Thymus (tissue), 14 donors: Measurements from ENCODE around the gene GPR152. TPM values are rescaled to one million over a fixed set of nuclear protein-coding genes. Genes with fewer than 3 reads are reported as not detected.

ENCODE experiments used
- DNase-seq, 9 donors: peaks; one replicate each; pipeline ENCODE4 v3.0.0-alpha.2; 2013; ENCODE audit warnings: low spot score in 9 of 9, low read depth in 6 of 9, missing footprints in 1 of 9
- H3K27ac ChIP-seq, 2 donors: one replicate each; pipeline ENCODE4 v1.5.1; 2013; ENCODE audit warnings: control low read depth in 1 of 2, low read depth in 1 of 2, low read length in 1 of 2, mild to moderate bottlenecking in 1 of 2, moderate library complexity in 1 of 2
- H3K27me3 ChIP-seq, 2 donors: one replicate each; pipeline ENCODE4 v1.5.1; 2013; ENCODE audit warnings: low read length in 1 of 2; ENCODE audit not compliant: control insufficient read depth in 2 of 2, insufficient read depth in 1 of 2
- H3K36me3 ChIP-seq, 2 donors: one replicate each; pipeline ENCODE4 v1.5.1; 2013; ENCODE audit warnings: low read length in 1 of 2, mild to moderate bottlenecking in 1 of 2, moderate library complexity in 1 of 2; ENCODE audit not compliant: control insufficient read depth in 2 of 2, insufficient read depth in 2 of 2
- H3K4me1 ChIP-seq, 2 donors: one replicate each; pipeline ENCODE4 v1.5.1; 2013; ENCODE audit warnings: low read length in 2 of 2; ENCODE audit not compliant: control insufficient read depth in 2 of 2, insufficient read depth in 2 of 2
- H3K4me3 ChIP-seq, 2 donors: one replicate each; pipeline ENCODE4 v1.5.1; 2013; ENCODE audit warnings: low read length in 2 of 2, control low read depth in 1 of 2, mild to moderate bottlenecking in 1 of 2
- H3K9me3 ChIP-seq, 2 donors: one replicate each; pipeline ENCODE4 v1.5.1; 2013; ENCODE audit warnings: low read length in 1 of 2, mild to moderate bottlenecking in 1 of 2; ENCODE audit not compliant: control insufficient read depth in 2 of 2, insufficient read depth in 1 of 2
- WGBS: extraction: QIAGEN DNeasy Blood & Tissue Kit; methylation state at CpG from one replicate; pipeline ENCODE4 v1.1.7; 2013; 5-methylcytosine and 5-hydroxymethylcytosine counted together
- long read RNA-seq, 10 donors: transcript quantifications; one replicate each; lab custom pipeline, GENCODE V29; 2026
- polyA plus RNA-seq: library from polyadenylated mRNA; stranded (reverse); fragments of 200-250 nt; gene quantifications from one replicate; pipeline ENCODE4 v1.2.3, GENCODE V29; 2013
- total RNA-seq: library from RNA; stranded (reverse); fragments of 120-200 nt; gene quantifications from one replicate; pipeline ENCODE4 v1.2.4, GENCODE V29; 2013
- donor health status: healthy.

GPR152 gene, protein sequence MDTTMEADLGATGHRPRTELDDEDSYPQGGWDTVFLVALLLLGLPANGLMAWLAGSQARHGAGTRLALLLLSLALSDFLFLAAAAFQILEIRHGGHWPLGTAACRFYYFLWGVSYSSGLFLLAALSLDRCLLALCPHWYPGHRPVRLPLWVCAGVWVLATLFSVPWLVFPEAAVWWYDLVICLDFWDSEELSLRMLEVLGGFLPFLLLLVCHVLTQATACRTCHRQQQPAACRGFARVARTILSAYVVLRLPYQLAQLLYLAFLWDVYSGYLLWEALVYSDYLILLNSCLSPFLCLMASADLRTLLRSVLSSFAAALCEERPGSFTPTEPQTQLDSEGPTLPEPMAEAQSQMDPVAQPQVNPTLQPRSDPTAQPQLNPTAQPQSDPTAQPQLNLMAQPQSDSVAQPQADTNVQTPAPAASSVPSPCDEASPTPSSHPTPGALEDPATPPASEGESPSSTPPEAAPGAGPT
- total RNA-seq (not detected), polyA plus RNA-seq (not detected)
- long read RNA-seq, donor 1, result 0 reads
- long read RNA-seq, donor 2, result 0 reads
- long read RNA-seq, donor 3, result 0 reads
- long read RNA-seq, donor 4, result 0 reads
- long read RNA-seq, donor 5, result 0 reads
- long read RNA-seq, donor 6, result 0 reads
- long read RNA-seq, donor 7, result 0 reads
- long read RNA-seq, donor 8, result 0 reads
- long read RNA-seq, donor 9, result 0 reads
- long read RNA-seq, donor 10, result 0 reads

DNA sequence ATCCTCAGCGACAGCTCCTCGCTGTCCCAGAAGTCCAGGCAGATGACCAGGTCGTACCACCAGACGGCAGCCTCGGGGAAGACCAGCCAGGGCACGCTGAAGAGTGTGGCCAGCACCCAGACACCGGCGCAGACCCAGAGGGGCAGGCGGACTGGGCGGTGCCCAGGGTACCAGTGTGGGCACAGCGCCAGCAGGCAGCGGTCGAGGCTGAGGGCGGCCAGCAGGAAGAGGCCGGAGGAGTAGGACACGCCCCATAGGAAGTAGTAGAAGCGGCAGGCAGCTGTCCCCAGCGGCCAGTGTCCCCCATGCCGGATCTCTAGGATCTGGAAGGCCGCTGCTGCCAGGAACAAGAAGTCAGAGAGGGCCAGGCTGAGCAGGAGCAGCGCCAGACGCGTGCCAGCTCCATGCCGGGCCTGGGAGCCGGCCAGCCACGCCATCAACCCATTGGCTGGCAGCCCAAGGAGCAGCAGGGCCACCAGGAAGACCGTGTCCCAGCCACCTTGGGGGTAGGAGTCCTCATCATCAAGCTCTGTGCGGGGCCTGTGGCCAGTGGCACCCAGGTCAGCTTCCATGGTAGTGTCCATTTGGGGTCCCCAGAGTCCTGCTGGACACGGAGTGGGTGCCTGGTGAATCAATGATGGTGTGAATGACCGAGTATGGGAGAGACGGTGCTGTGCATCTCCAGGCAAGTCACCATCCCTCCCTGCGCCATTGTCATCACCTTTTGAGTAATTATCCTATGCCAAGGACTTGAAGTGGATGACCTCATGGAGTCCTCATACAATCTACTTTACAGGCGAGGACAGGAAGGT is at the start of gene GPR152:
Gene GPR152 (minus strand): TSS at position 589 of the 812 bp plus-strand sequence. CDS start 5 bp downstream, at position 584.
- whole genome bisulfite sequencing, result 96% methylated on average over 33 of the region's 33 CpGs
- peaks cover 0 to 4% of the 10 kb centered on the region in 2 donors for H3K9me3 ChIP-seq
- H3K4me1 ChIP-seq, result peaks cover 0 to 27% of the 10 kb centered on the region in 2 donors
- H3K4me3 ChIP-seq, result no peak within 1 kb of the TSS
- H3K27ac ChIP-seq, result no peak within 1 kb of the TSS
- no peaks in the 10 kb centered on the region for H3K36me3 ChIP-seq
- H3K27me3 ChIP-seq, result no peaks in the 10 kb centered on the region
- DNase-seq, result no peak

DNA sequence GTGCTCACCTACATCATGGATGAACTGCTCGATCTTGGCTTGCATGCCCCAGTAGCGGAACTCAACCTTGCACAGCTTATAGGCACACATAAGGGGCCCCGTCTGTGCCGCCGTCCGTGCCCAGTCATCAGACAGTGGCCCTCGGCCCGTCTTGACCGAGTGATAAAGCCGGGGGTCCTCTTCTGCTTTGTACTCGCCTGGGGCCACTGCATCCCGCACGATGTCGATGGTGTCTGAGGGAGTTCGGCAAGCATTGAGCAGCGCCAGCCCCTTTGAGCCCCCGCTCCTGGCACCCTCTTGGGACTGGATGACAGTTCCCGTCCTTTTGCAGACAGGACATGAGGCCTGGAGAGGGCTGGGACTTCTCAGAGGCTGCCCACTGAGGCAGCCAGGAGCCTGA is 49.3 kb upstream of the GPR152 start:
- Histone ChIP-seq H3K4me3 (no peak overlapping the region), H3K27ac (no peak overlapping the region), H3K4me1 (peaks cover 26 to 29% of the 10 kb centered on the region in 2 donors), H3K27me3 (peaks cover 0 to 15% of the 10 kb centered on the region in 2 donors), H3K9me3 (no peaks in the 10 kb centered on the region), H3K36me3 (peaks cover 41 to 57% of the 10 kb centered on the region in 2 donors)
- WGBS, result 99% methylated on average over 18 of the region's 18 CpGs
- no peak for DNase-seq

DNA sequence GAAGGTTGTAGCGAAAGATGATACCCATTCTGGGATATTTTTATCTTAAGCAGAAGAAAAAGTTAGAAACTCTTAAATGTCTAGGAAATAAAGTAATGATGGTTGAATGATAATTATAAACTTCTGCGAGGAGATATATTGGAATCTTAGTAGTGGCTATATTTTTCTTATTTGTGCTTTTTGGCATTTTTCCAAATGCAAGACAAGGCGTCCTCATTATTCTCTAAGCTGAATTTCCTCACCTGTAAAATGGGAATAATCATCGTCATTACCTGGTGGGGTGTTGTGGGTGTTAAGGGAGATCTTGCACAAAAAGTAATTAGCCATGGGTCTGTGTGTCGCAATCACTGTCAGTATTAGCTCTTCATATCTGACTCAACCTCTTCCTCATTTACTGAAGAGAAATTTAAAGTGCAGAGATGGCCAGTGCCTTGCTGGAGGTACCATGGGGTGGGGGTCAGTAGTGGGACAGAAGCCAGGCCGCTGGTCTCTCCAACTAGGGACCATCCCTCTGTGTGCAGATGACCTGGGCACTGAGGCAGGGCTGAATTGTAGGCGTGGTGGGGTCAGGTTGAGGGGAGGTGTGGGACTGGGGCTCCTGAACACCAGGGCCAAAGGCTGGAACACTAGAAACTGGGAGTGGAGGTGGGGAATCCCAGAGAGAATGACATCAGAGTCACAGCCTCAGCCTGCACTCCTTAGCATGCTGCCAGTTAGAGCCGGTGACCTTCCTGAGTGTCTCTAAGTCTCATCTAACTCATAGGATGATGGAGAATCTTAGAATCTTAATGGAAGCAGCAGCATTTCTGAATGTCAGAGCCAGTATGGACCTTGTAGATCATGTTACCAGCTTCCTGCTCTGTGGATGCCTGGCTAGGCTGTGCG is 48.5 kb upstream of the GPR152 start:
- Histone ChIP-seq H3K4me3 (no peak overlapping the region), H3K27ac (no peak overlapping the region), H3K9me3 (no peaks in the 10 kb centered on the region), H3K27me3 (peaks cover 0 to 15% of the 10 kb centered on the region in 2 donors), H3K36me3 (peaks cover 36 to 60% of the 10 kb centered on the region in 2 donors), H3K4me1 (peaks cover 20 to 21% of the 10 kb centered on the region in 2 donors)
- 97% methylated on average over 9 of the region's 9 CpGs for WGBS
- DNase-seq, result no peak

DNA sequence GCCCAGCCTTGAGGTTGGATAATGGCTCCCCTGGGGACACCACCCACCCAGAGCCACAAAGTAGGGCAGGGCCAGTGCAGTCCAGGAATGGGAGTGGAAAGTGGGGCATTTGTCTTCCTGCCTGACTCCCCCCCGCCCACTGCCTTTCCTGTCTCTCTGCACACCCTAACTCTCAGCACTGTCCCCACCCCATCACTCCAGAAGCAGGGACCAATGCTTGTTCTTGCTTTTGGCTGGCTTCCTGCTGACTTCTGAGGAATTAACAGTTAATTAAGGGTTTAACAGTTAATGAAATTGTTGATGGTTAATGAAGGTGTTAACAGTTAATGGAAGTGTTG is 47.9 kb upstream of the GPR152 start:
- no peak overlapping the region for H3K4me3 ChIP-seq
- H3K36me3 ChIP-seq, result peaks cover 41 to 67% of the 10 kb centered on the region in 2 donors
- H3K9me3 ChIP-seq, result no peaks in the 10 kb centered on the region
- H3K4me1 ChIP-seq, result peaks cover 14 to 15% of the 10 kb centered on the region in 2 donors
- WGBS, result 92% methylated on average over 1 of the region's 1 CpG
- DNase-seq, result no peak
- peaks cover 0 to 15% of the 10 kb centered on the region in 2 donors for H3K27me3 ChIP-seq
- H3K27ac ChIP-seq, result peak overlapping the region in 1 of 2 donors; percentile 26

DNA sequence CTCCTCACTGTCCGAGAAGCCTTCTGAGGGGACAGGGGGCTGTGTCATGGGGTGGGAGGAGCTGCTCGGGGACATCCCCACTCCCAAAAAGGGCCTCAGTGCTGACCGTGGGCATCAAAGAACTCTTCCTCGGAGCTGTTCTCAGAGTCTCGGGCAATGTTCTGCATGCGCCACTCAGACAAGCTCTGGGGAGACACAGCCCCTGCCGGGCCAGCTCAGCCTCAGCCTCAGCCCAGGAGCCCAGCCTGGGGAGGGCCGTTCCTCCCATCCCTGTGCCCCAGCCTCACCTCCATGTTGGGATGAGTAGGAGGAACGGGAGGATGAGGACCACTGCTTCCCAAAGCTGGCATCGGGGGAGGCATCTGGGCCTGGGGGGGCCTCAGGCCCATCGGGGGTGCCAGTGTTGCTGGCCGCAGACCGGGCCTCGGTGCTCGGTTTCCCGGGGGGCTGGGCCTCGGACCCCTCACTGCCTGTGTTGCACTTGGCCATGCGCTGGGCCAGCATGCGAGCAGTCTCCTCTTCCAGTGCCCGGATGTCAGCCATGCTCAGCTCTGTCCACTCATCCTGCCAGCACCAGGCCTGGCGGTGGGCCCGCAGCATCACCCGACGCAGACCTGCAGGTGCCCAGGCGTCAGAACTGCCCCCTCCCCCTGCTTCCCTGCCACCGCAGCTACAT is 47.4 kb upstream of the GPR152 start:
- 98% methylated on average over 26 of the region's 26 CpGs for WGBS
- Histone ChIP-seq H3K27me3 (peaks cover 0 to 15% of the 10 kb centered on the region in 2 donors), H3K4me1 (peaks cover 12 to 13% of the 10 kb centered on the region in 2 donors), H3K9me3 (no peaks in the 10 kb centered on the region), H3K27ac (peak overlapping the region in 1 of 2 donors; percentile 26), H3K36me3 (peaks cover 45 to 72% of the 10 kb centered on the region in 2 donors), H3K4me3 (no peak overlapping the region)
- DNase-seq, result no peak

DNA sequence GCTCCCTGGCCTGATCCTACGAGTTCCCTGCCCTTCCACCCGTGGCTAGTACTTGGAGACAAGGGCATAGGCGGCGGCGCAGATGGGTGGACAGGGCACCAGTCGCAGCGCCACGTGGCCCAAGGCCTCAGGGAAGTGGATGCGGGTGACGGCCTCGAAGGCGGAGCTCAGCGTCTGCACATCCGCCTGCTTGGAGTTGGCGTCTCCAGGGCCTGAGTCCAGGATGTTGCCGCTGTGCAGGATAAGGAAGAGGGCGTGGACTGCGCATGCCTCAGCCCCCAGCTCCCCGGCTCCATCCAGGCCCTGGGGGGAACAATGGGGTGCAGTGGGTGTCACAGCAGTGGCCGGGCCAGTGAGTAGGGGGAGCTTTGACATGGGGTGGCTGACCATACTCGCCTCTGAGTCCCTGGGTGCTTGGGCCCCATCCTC is 46.0 kb upstream of the GPR152 start:
- no peak for DNase-seq
- H3K27me3 ChIP-seq, result peaks cover 0 to 5% of the 10 kb centered on the region in 2 donors
- peaks cover 4 to 6% of the 10 kb centered on the region in 2 donors for H3K4me1 ChIP-seq
- H3K27ac ChIP-seq, result no peak overlapping the region
- peaks cover 53 to 85% of the 10 kb centered on the region in 2 donors for H3K36me3 ChIP-seq
- H3K4me3 ChIP-seq, result no peak overlapping the region
- 98% methylated on average over 21 of the region's 21 CpGs for WGBS
- no peaks in the 10 kb centered on the region for H3K9me3 ChIP-seq

DNA sequence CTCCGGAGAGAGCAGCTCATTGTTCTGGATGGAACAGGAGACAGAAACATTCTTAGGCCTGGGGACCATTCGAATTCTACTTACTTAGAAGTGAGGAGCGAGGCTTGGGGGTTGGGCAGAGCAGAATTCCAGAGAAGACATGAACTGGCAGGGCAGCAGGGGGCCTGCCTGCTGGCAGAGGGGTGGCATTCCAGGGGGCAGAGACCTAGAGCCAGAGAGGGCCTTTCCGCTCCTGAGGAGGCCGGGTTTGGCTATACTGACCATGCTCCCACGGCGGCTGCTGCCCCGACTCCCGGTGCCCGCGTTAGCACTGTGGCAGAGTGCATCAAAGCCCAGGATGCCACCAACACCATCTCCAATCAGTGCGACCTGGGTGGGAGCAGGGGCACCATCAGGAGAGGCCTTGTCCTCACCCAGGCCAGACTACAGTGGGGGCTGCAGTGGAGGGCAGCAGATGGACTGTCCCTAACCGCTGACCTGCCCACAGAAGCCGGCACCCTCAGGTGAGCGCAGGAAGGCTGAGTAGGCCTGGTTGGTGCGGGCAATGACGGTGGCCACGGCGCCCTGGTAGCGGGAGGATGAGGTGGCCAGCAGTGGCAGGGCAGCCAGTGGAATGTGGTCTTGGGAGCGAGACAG is 45.2 kb upstream of the GPR152 start:
- Histone ChIP-seq H3K4me1 (no peaks in the 10 kb centered on the region), H3K9me3 (no peaks in the 10 kb centered on the region), H3K36me3 (peaks cover 60 to 92% of the 10 kb centered on the region in 2 donors), H3K4me3 (no peak overlapping the region), H3K27ac (no peak overlapping the region), H3K27me3 (no peaks in the 10 kb centered on the region)
- DNase-seq, result no peak
- 97% methylated on average over 21 of the region's 21 CpGs for WGBS
